ENCODE measurements around the gene LRFN2.

- TF ChIP-seq POLR2A (IDR thresholded peaks at IDR 0.05) = no peak
- no peak for TF ChIP-seq CTCF (IDR thresholded peaks at IDR 0.05)
Measured at GRCh38 chr6:40427196-40427595, 160.0 kb downstream of the LRFN2 start.

All from prostate gland (tissue), 2 donors.